Thyroid gland (tissue), 4 donors: ENCODE measurements around the gene GCC1. TPM values are rescaled to one million over a fixed set of nuclear protein-coding genes. Genes with fewer than 3 reads are reported as not detected.
"Not testable (repeated sequence)": the region's sequence is repeated elsewhere in the genome, so short reads cannot be mapped to it uniquely, and the experiment has no call there.

Experiments
- DNase-seq, 2 donors: peaks; one replicate each; pipeline ENCODE4 v3.0.0-alpha.2; 2019
- H3K27ac ChIP-seq, 3 donors: fragments of 200-600 bp; sonication (generic); 1 replicate in 2 of 3; 2 replicates in 1 of 3; pipeline ENCODE4 v1.5.1; 2016 to 2019; ENCODE audit warnings: mild to moderate bottlenecking in 1 of 3, moderate library complexity in 1 of 3
- H3K27me3 ChIP-seq: fragments of 200-600 bp; sonication (generic); one replicate; pipeline ENCODE4 v1.5.1; 2019
- H3K36me3 ChIP-seq, 2 donors: fragments of 200-600 bp; sonication (generic); one replicate each; pipeline ENCODE4 v1.5.1; 2016 to 2019
- H3K4me1 ChIP-seq, 2 donors: fragments of 200-600 bp; sonication (generic); one replicate each; pipeline ENCODE4 v1.5.1; 2017 to 2019
- H3K4me3 ChIP-seq, 3 donors: fragments of 200-600 bp; sonication (generic); replicated peaks in 1 of 3; 1 replicate in 2 of 3; 2 replicates in 1 of 3; pipeline ENCODE4 v1.5.1; 2016; ENCODE audit warnings: mild to moderate bottlenecking in 1 of 3
- H3K9me3 ChIP-seq: fragments of 200-600 bp; sonication (generic); one replicate; pipeline ENCODE4 v1.5.1; 2017
- CTCF ChIP-seq, 6 experiments: fragments of 200-600 bp in 3 of 6; fragments of 450-650 bp in 3 of 6; sonication (generic) in 3 of 6; IDR thresholded peaks; one replicate each; pipeline ENCODE4 v1.5.1; 2016 to 2019; ENCODE audit warnings: antibody characterized with exemption in 6 of 6, mild to moderate bottlenecking in 2 of 6, inconsistent platforms in 1 of 6, moderate library complexity in 1 of 6
- POLR2A ChIP-seq, 2 donors: fragments of 450-650 bp; IDR thresholded peaks; one replicate each; pipeline ENCODE4 v1.6.1; 2017; ENCODE audit warnings: antibody characterized with exemption in 2 of 2, mild to moderate bottlenecking in 2 of 2, moderate library complexity in 1 of 2
- WGBS, 2 donors: methylation state at CpG; one replicate each; pipeline ENCODE4 v1.1.5; 2017; 5-methylcytosine and 5-hydroxymethylcytosine counted together
- intact Hi-C: fragments of 100-400 bp; cut with DNase I; formaldehyde crosslinking; loops from one replicate; pipeline ENCODE4 v1.15.1; 2023
- total RNA-seq, 4 donors: library from RNA; depleted of rRNA; stranded (reverse); fragments of >200 nt; gene quantifications; one replicate each; pipeline ENCODE4 v1.2.3, GENCODE V29; 2016

The GCC1 gene
- total RNA-seq, 4 donors from 2014 or later, result 15.2 to 19.7 (median 18.0) TPM

- Histone ChIP-seq H3K27ac (no peak overlapping the region), H3K9me3 (no peaks in the 10 kb centered on the region), H3K27me3 (no peaks in the 10 kb centered on the region), H3K36me3 (no peaks in the 10 kb centered on the region), H3K4me3 (no peak overlapping the region), H3K4me1 (peaks cover 0 to 4% of the 10 kb centered on the region in 2 donors)
- 91 to 92% methylated on average over 4 of the region's 4 CpGs for WGBS, 2 donors
- DNase-seq, result no peak
- TF ChIP-seq CTCF (IDR thresholded peaks at IDR 0.05), result no peak
- TF ChIP-seq POLR2A (IDR thresholded peaks at IDR 0.05), result no peak
- intact Hi-C loops, result no loop called here
These were observed 43.8 kb downstream of the GCC1 start for GRCh38 chr7:127541548-127541947.

GRCh38 chr7:127540461-127540860 lies 44.9 kb downstream of the GCC1 start:
- H3K27me3 ChIP-seq, H3K4me3 ChIP-seq, H3K4me1 ChIP-seq, H3K36me3 ChIP-seq, DNase-seq, H3K9me3 ChIP-seq, H3K27ac ChIP-seq, intact Hi-C loops: not testable (repeated sequence)
- WGBS, 2 donors, result 86 to 94% methylated on average over 10 of the region's 10 CpGs

- no peak for DNase-seq
- H3K4me3 ChIP-seq, result no peak overlapping the region
- no peaks in the 10 kb centered on the region for H3K9me3 ChIP-seq
- no peaks in the 10 kb centered on the region for H3K36me3 ChIP-seq
- WGBS, 2 donors, result 89% methylated on average over 9 of the region's 9 CpGs
- H3K27me3 ChIP-seq, result no peaks in the 10 kb centered on the region
- TF ChIP-seq CTCF (IDR thresholded peaks at IDR 0.05) (no peak), POLR2A (IDR thresholded peaks at IDR 0.05) (no peak)
- intact Hi-C loops, result no loop called here
- no peak overlapping the region for H3K27ac ChIP-seq
- H3K4me1 ChIP-seq, result peaks cover 3 to 4% of the 10 kb centered on the region in 2 donors
These were observed 46.3 kb downstream of the GCC1 start for GRCh38 chr7:127539116-127539515.

GRCh38 chr7:127536741-127537140 lies 48.7 kb downstream of the GCC1 start:
- peak overlapping the region in 1 of 3 donors; percentile 10 for H3K4me3 ChIP-seq
- 0 to 3% methylated on average over 16 of the region's 16 CpGs for WGBS, 2 donors
- DNase-seq, result peak; percentile 34

DNA sequence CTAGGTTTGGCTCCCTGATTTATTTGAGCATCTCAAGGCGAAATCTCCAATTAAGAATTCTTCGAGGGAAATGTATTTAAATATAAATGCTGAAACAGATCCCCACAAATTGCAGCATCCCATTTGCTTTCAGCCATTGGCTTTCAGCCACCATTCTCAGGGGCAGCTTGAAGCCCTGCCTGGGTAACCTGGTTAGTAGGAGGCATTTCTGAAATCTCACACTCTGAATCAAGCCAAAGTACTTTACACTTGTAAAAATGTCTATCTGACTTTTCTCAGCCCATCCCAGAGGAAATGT lies 49.1 kb downstream of the GCC1 start:
- Histone ChIP-seq H3K4me3 (no peak overlapping the region), H3K36me3 (no peaks in the 10 kb centered on the region), H3K27ac (no peak overlapping the region), H3K4me1 (peaks cover 3 to 4% of the 10 kb centered on the region in 2 donors), H3K9me3 (no peaks in the 10 kb centered on the region), H3K27me3 (no peaks in the 10 kb centered on the region)
- peak in 1 of 2 donors; percentile 4 for DNase-seq
- no peak for TF ChIP-seq CTCF (IDR thresholded peaks at IDR 0.05)
- TF ChIP-seq POLR2A (IDR thresholded peaks at IDR 0.05), result no peak
- intact Hi-C loops, result no loop called here
- 54 to 76% methylated on average over 2 of the region's 2 CpGs for WGBS, 2 donors

More at GRCh38 chr7:127536741-127537140, 48.7 kb downstream of the GCC1 start:
- Histone ChIP-seq H3K36me3 (no peaks in the 10 kb centered on the region), H3K9me3 (no peaks in the 10 kb centered on the region), H3K27ac (no peak overlapping the region), H3K4me1 (peaks cover 3 to 4% of the 10 kb centered on the region in 2 donors), H3K27me3 (no peaks in the 10 kb centered on the region)
- TF ChIP-seq POLR2A (IDR thresholded peaks at IDR 0.05) (no peak), CTCF (IDR thresholded peaks at IDR 0.05) (no peak)
- intact Hi-C loops, result no loop called here
